Neural cell (in vitro differentiated cells): ENCODE measurements around the gene SLC16A13. TPM values are rescaled to one million over a fixed set of nuclear protein-coding genes. Genes with fewer than 3 reads are reported as not detected.
"Not testable (repeated sequence)": the region's sequence is repeated elsewhere in the genome, so short reads cannot be mapped to it uniquely, and the experiment has no call there.

Experiments used
- H2AFZ ChIP-seq: fragments of 200-600, 300-800 bp; sonication (generic), shearing (Covaris generic); 2 replicates; pipeline ENCODE4 v1.6.0; 2014; ENCODE audit warnings: low read depth, mild to moderate bottlenecking, antibody characterized with exemption, low read length, moderate library complexity
- H3F3A ChIP-seq: fragments of 200-600 bp; shearing (Covaris generic); 2 replicates; pipeline ENCODE4 v1.6.1; 2016; ENCODE audit warnings: mild to moderate bottlenecking, moderate library complexity, mixed read lengths, antibody characterized with exemption, low read length; ENCODE audit not compliant: insufficient read depth, poor library complexity, severe bottlenecking
- H3K27ac ChIP-seq: fragments of 200-600, 300-800 bp; sonication (generic), shearing (Covaris generic); 2 replicates; pipeline ENCODE4 v1.5.1; 2014; ENCODE audit warnings: mild to moderate bottlenecking, low read length, moderate library complexity
- H3K27me3 ChIP-seq: fragments of 300-800, 200-600 bp; sonication (generic), shearing (Covaris generic); 2 replicates; pipeline ENCODE4 v1.6.0; 2014; ENCODE audit warnings: mild to moderate bottlenecking, low read depth, low read length, moderate library complexity; ENCODE audit not compliant: insufficient read depth
- H3K36me3 ChIP-seq: fragments of 300-800, 200-600 bp; sonication (generic), shearing (Covaris generic); 2 replicates; pipeline ENCODE4 v1.5.1; 2014; ENCODE audit warnings: mild to moderate bottlenecking, antibody characterized with exemption, low read length, moderate library complexity; ENCODE audit not compliant: insufficient read depth
- H3K4me2 ChIP-seq: fragments of 300-800, 200-600 bp; sonication (generic), shearing (Covaris generic); 2 replicates; pipeline ENCODE4 v1.6.0; 2014; ENCODE audit warnings: mild to moderate bottlenecking, low read length
- H3K4me3 ChIP-seq: fragments of 300-800, 200-600 bp; sonication (generic), shearing (Covaris generic); 2 replicates; pipeline ENCODE4 v1.5.1; 2014; ENCODE audit warnings: mild to moderate bottlenecking, low read length, moderate library complexity
- H3K79me2 ChIP-seq: fragments of 200-600 bp; shearing (Covaris generic); replicated peaks from 2 replicates; pipeline ENCODE4 v1.6.0; 2014; ENCODE audit warnings: mild to moderate bottlenecking, low read length, moderate library complexity; ENCODE audit not compliant: insufficient read depth
- H3K9ac ChIP-seq: fragments of 300-800, 200-600 bp; sonication (generic), shearing (Covaris generic); 2 replicates; pipeline ENCODE4 v1.6.1; 2016; ENCODE audit warnings: mild to moderate bottlenecking, low read length, mixed read lengths
- H3K9me2 ChIP-seq: fragments of 200-600 bp; shearing (Covaris generic); 2 replicates; pipeline ENCODE4 v1.6.1; 2016; ENCODE audit warnings: mild to moderate bottlenecking, low read length, mixed read lengths; ENCODE audit not compliant: insufficient read depth
- H3K9me3 ChIP-seq: fragments of 200-600, 300-800 bp; sonication (generic), shearing (Covaris generic); 2 replicates; pipeline ENCODE4 v1.6.1; 2016; ENCODE audit warnings: mild to moderate bottlenecking, mixed run types, low read length, moderate library complexity, mixed read lengths
- H4K20me1 ChIP-seq: fragments of 200-600 bp; shearing (Covaris generic); 2 replicates; pipeline ENCODE4 v1.6.1; 2016; ENCODE audit warnings: mild to moderate bottlenecking, mixed run types; ENCODE audit not compliant: insufficient read depth
- polyA plus RNA-seq: library from polyadenylated mRNA; depleted of rRNA; stranded (reverse); fragments of >200 nt; gene quantifications from 2 replicates; pipeline ENCODE4 v1.2.3, GENCODE V29; 2014
- small RNA-seq, 3 experiments: library from RNA; depleted of rRNA; stranded (forward); fragments of <200 nt; gene quantifications; one replicate each; pipeline ENCODE3, GENCODE V24; 2012

Gene SLC16A13
- polyA plus RNA-seq, 1 donor from 2014 or later, result not detected

- H3K36me3 ChIP-seq, H3K4me3 ChIP-seq, H3K9me3 ChIP-seq, H3K27me3 ChIP-seq, H4K20me1 ChIP-seq, H3K79me2 ChIP-seq, H2AFZ ChIP-seq, H3K9me2 ChIP-seq, H3F3A ChIP-seq, H3K9ac ChIP-seq, H3K4me2 ChIP-seq, H3K27ac ChIP-seq: not testable (repeated sequence)
Observed at GRCh38 chr17:7088442-7088841, 52.6 kb downstream of the SLC16A13 start.

- H3F3A ChIP-seq, H3K9me3 ChIP-seq, H3K9ac ChIP-seq, H3K36me3 ChIP-seq, H4K20me1 ChIP-seq, H2AFZ ChIP-seq, H3K9me2 ChIP-seq, H3K27me3 ChIP-seq, H3K4me2 ChIP-seq, H3K79me2 ChIP-seq, H3K27ac ChIP-seq, H3K4me3 ChIP-seq: not testable (repeated sequence)
Observed at GRCh38 chr17:7089570-7089969, 53.8 kb downstream of the SLC16A13 start.

Small RNA genes lying within 50 kb of the gene (small RNA-seq; reads per million reads assigned to genes)
- 0 reads per million in 3 experiments for gene AC120057.1

Other genes with a start within 250 kb of the SLC16A13 start
- 0.06 TPM in 1 of 2 replicates, not detected in the other for gene TEKT1, start 204.3 kb upstream of the SLC16A13 start, polyA plus RNA-seq
- not detected in 2 replicates for gene ALOX12, start 40.0 kb upstream of the SLC16A13 start, polyA plus RNA-seq
- gene RNASEK, start 23.4 kb upstream of the SLC16A13 start, polyA plus RNA-seq, result 122 and 136 TPM in 2 replicates
- not detected in 2 replicates for gene BCL6B, start 13.0 kb upstream of the SLC16A13 start, polyA plus RNA-seq
- not detected in 2 replicates for gene SLC16A11, start 8.1 kb downstream of the SLC16A13 start, polyA plus RNA-seq
- gene CLEC10A, start 44.2 kb downstream of the SLC16A13 start, polyA plus RNA-seq, result not detected in 2 replicates
- gene ASGR2, start 78.8 kb downstream of the SLC16A13 start, polyA plus RNA-seq, result not detected in 2 replicates
- 75.6 and 80.2 TPM in 2 replicates for gene ASGR1, start 143.4 kb downstream of the SLC16A13 start, polyA plus RNA-seq
- 126 and 145 TPM in 2 replicates for gene DLG4, start 183.8 kb downstream of the SLC16A13 start, polyA plus RNA-seq
- gene ACADVL, start 183.9 kb downstream of the SLC16A13 start, polyA plus RNA-seq, result 397 and 483 TPM in 2 replicates
- gene DVL2, start 198.5 kb downstream of the SLC16A13 start, polyA plus RNA-seq, result 41.1 and 59.2 TPM in 2 replicates
- gene PHF23, start 203.4 kb downstream of the SLC16A13 start, polyA plus RNA-seq, result 55.7 and 60.3 TPM in 2 replicates
- 384 and 512 TPM in 2 replicates for gene GABARAP, start 206.4 kb downstream of the SLC16A13 start, polyA plus RNA-seq
- gene CTDNEP1, start 215.7 kb downstream of the SLC16A13 start, polyA plus RNA-seq, result 37.3 and 39.4 TPM in 2 replicates
- 82.7 and 99.5 TPM in 2 replicates for gene ELP5, start 216.2 kb downstream of the SLC16A13 start, polyA plus RNA-seq
- gene CLDN7, start 226.5 kb downstream of the SLC16A13 start, polyA plus RNA-seq, result 0.27 TPM in 1 of 2 replicates, not detected in the other
- not detected in 2 replicates for gene SLC2A4, start 245.7 kb downstream of the SLC16A13 start, polyA plus RNA-seq